ENCODE measurements around the gene LHPP.

GRCh38 chr10:124598773-124599587 is 137.4 kb downstream of the LHPP start:
- no peak for TF ChIP-seq CTCF (IDR thresholded peaks at IDR 0.05)
- no peak for TF ChIP-seq POLR2A (IDR thresholded peaks at IDR 0.05)

All from Peyer's patch (tissue), 4 donors.